ENCODE results near the gene C1QL1.

DNA sequence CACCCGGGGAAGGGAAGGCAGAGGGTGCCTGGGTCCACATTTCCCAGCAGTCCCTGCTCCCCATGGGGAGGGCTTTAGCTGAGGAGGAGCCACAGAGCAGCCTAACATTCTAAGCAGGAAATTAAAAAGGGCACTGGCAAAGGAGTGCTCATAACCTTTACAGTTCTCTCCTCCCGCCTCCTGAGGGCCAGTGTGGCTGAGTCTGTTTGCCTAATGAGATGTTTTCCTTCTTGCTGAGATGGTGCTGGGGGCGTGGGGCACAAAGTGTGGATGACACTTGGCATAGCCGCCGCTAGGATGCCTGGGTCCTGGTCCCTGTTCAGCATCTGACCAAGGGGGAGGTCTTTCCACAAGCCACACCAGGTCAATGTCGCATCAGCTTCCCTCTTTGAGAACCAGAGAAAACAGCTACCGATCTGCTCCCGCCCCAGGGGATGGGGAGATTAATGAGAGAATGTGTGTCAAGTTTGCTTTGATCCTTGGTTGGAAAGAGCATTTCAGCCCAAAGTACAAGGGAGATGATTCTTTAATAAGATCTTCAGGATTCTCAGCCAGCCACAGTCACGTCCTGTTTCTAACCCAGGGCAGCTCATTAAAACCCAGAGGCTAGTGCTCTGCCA lies 26.3 kb downstream of the C1QL1 start:
- TF ChIP-seq, protein P1, sequence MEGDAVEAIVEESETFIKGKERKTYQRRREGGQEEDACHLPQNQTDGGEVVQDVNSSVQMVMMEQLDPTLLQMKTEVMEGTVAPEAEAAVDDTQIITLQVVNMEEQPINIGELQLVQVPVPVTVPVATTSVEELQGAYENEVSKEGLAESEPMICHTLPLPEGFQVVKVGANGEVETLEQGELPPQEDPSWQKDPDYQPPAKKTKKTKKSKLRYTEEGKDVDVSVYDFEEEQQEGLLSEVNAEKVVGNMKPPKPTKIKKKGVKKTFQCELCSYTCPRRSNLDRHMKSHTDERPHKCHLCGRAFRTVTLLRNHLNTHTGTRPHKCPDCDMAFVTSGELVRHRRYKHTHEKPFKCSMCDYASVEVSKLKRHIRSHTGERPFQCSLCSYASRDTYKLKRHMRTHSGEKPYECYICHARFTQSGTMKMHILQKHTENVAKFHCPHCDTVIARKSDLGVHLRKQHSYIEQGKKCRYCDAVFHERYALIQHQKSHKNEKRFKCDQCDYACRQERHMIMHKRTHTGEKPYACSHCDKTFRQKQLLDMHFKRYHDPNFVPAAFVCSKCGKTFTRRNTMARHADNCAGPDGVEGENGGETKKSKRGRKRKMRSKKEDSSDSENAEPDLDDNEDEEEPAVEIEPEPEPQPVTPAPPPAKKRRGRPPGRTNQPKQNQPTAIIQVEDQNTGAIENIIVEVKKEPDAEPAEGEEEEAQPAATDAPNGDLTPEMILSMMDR (CRISPR knock-in tag; IDR thresholded peaks at IDR 0.05), result no peak
- TF ChIP-seq MAZ (IDR thresholded peaks at IDR 0.05; ENCODE audit: borderline replicate concordance, low read depth, low read length) (no peak), MAZ (CRISPR knock-in tag; IDR thresholded peaks at IDR 0.05; ENCODE audit: low read depth) (no peak), ZNF746 (CRISPR knock-in tag; IDR thresholded peaks at IDR 0.05) (no peak), ZNF367 (CRISPR knock-in tag; IDR thresholded peaks at IDR 0.05; ENCODE audit: borderline replicate concordance) (no peak), ZNF350 (CRISPR knock-in tag; IDR thresholded peaks at IDR 0.05; ENCODE audit: borderline replicate concordance, low read depth) (no peak), ZFP36 (IDR thresholded peaks at IDR 0.05; ENCODE audit: borderline replicate concordance, low read depth, low read length, partially characterized antibody) (no peak), PRPF4 (IDR thresholded peaks at IDR 0.05; ENCODE audit: low read depth, low read length, poor library complexity, severe bottlenecking) (no peak), TAF1 (CRISPR knock-in tag; IDR thresholded peaks at IDR 0.05) (no peak), ZBTB44 (CRISPR knock-in tag; IDR thresholded peaks at IDR 0.05) (no peak), ZNF143 (CRISPR knock-in tag; IDR thresholded peaks at IDR 0.05) (peak; percentile 40; the same call in 1 of the 2 replicates), ZNF691 (CRISPR knock-in tag; IDR thresholded peaks at IDR 0.05; ENCODE audit: borderline replicate concordance, low read depth) (no peak), FOXM1 (CRISPR knock-in tag; IDR thresholded peaks at IDR 0.05) (no peak), POLR2G (IDR thresholded peaks at IDR 0.05; ENCODE audit: low read depth, low read length) (no peak)
- TF ChIP-seq, protein P2, sequence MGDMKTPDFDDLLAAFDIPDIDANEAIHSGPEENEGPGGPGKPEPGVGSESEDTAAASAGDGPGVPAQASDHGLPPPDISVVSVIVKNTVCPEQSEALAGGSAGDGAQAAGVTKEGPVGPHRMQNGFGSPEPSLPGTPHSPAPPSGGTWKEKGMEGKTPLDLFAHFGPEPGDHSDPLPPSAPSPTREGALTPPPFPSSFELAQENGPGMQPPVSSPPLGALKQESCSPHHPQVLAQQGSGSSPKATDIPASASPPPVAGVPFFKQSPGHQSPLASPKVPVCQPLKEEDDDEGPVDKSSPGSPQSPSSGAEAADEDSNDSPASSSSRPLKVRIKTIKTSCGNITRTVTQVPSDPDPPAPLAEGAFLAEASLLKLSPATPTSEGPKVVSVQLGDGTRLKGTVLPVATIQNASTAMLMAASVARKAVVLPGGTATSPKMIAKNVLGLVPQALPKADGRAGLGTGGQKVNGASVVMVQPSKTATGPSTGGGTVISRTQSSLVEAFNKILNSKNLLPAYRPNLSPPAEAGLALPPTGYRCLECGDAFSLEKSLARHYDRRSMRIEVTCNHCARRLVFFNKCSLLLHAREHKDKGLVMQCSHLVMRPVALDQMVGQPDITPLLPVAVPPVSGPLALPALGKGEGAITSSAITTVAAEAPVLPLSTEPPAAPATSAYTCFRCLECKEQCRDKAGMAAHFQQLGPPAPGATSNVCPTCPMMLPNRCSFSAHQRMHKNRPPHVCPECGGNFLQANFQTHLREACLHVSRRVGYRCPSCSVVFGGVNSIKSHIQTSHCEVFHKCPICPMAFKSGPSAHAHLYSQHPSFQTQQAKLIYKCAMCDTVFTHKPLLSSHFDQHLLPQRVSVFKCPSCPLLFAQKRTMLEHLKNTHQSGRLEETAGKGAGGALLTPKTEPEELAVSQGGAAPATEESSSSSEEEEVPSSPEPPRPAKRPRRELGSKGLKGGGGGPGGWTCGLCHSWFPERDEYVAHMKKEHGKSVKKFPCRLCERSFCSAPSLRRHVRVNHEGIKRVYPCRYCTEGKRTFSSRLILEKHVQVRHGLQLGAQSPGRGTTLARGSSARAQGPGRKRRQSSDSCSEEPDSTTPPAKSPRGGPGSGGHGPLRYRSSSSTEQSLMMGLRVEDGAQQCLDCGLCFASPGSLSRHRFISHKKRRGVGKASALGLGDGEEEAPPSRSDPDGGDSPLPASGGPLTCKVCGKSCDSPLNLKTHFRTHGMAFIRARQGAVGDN (CRISPR knock-in tag; IDR thresholded peaks at IDR 0.05), result no peak

All from HepG2 (cell line).